KOPT-K1 (cell line): ENCODE measurements around the gene CYFIP1.

Source experiments
- H3K27ac ChIP-seq: fragments of 200-600 bp; sonication (generic); 2 replicates; pipeline ENCODE4 v1.5.1; 2016; ENCODE audit warnings: antibody characterized with exemption, mild to moderate bottlenecking, low read depth, low read length; ENCODE audit not compliant: poor library complexity, severe bottlenecking
- H3K36me3 ChIP-seq: fragments of 200-600 bp; sonication (generic); 2 replicates; pipeline ENCODE4 v1.5.1; 2017; ENCODE audit warnings: antibody characterized with exemption, mild to moderate bottlenecking, low read length, moderate library complexity; ENCODE audit not compliant: insufficient read depth
- H3K9me3 ChIP-seq: fragments of 200-600 bp; sonication (generic); 2 replicates; pipeline ENCODE4 v1.5.1; 2017; ENCODE audit warnings: antibody characterized with exemption, low read length, mild to moderate bottlenecking; ENCODE audit not compliant: insufficient read depth, poor library complexity, severe bottlenecking

CYFIP1 gene

DNA sequence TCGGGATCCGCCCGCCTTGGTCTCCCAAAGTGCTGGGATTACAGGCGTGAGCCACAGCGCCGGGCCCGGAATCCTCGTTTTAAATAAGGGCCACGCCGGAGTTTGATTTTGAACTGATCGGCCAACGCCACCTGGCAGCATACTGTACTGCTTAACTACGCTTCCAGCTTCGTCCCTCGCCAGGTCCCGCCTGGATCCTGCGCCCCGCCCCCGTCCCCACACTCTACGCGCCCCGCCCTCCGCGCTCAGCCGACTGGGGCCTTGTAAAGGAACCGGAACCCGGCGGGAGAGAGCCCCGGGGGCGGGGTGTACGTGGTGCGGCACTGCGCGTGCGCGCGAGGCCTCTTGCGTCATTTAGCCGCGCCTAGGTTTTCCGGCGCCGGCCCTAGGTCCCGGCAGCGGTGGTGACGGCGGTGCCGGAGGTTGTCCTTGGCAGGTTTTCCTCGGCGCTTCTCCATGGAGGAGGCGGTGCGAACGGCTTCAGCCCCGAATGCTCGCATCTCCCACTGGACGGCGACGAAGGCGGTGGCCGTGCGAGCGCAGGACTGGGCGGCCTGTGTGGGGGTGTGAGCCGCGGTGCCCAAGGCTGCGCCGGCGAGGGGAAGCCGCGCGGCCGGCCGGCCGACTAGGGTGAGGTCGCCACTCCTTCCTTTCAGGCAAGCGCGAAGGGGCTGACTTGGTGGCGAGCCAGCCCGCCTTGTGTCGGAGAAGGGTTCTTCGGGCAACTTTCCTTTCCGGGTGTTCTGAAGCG is 141.7 kb downstream of the CYFIP1 start, which contains the start of gene NIPA2:
NIPA2 (plus strand) TSS at position 375 of the 751 bp plus-strand sequence. CDS start 13,066 bp downstream, outside the sequence.
- H3K9me3 ChIP-seq, result no peaks in the 10 kb centered on the region
- peaks cover 30% of the 10 kb centered on the region for H3K36me3 ChIP-seq
- H3K27ac ChIP-seq, result peak within 1 kb of the TSS; percentile 80

DNA sequence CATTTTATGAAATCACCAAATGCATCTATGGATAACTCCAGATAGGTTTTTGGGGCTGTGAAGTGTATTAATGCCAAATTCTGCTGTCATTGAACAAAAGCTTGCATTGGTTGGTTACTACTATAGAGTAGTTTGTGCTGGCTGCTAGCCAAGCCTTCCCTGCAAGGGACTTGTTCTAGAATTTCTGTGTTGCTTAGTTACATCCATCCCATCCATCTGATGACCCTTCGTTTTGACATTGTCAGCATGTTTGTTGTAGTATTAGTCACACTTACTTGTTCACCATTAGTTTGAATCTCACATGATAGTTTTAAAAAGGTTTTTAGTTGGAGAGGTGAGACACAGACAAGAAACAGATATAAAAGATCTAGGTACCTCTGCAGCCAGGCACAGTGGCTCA is 148.7 kb downstream of the CYFIP1 start:
- H3K36me3 ChIP-seq, result peaks cover 22% of the 10 kb centered on the region
- no peaks in the 10 kb centered on the region for H3K9me3 ChIP-seq
- no peak overlapping the region for H3K27ac ChIP-seq

DNA sequence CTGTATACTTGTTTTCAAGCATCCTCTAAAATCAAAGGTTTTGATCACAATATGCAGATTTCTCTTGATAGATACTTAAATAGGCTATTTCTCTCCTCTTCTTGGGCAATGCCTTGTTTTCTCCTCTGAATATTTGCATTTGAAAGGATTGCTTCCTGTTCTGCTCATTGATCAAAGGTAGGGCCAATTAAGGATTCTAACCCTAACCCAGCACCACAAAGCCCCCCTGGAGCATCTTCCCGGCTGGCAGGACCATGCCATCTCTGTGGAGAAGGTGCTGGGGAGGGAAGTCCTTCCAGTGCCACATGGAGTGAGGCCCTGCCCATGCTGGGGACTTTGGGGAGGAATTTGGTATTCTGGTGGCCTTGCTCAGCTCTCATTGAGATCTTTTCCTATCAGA is 153.0 kb downstream of the CYFIP1 start:
- peaks cover 59% of the 10 kb centered on the region for H3K36me3 ChIP-seq
- H3K9me3 ChIP-seq, result no peaks in the 10 kb centered on the region
- H3K27ac ChIP-seq, result no peak overlapping the region

DNA sequence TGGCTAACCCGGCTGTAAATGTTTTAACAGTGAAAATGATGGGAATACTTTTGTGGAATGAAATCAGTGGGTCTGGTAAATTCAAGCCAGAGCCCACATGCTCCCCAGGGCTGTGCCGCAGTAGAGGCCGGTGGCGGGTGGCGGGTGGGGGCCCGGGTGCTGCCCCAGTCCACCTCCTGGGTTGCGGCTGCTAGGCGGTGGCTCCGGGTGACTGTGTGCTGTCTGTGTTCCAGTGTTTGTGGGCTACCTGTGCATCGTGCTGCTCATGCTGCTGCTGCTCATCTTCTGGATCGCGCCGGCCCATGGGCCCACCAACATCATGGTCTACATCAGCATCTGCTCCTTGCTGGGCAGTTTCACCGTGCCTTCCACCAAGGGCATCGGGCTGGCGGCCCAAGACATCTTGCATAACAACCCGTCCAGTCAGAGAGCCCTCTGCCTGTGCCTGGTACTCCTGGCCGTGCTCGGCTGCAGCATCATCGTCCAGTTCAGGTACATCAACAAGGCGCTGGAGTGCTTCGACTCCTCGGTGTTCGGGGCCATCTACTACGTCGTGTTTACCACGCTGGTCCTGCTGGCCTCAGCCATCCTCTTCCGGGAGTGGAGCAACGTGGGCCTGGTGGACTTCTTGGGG is 156.6 kb downstream of the CYFIP1 start:
- Histone ChIP-seq H3K9me3 (no peaks in the 10 kb centered on the region), H3K27ac (no peak overlapping the region), H3K36me3 (peaks cover 73% of the 10 kb centered on the region)

DNA sequence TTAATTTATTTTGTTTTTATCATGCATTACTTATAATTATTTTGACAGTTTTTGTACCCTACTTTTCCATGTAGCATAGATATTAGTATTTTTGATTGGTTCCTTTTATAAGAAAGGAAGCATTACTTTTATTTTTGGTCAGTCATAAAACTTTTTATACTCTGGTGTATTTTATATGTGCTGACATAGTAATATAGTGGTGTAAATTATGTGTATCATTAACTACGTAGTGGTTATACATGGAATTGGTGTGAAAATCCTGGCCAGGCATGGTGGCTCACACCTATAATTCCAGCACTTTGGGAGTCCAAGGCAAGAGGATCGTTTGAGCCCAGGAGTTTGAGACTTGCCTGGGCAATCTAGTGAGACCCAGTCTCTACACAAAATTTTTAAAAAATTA is 160.5 kb downstream of the CYFIP1 start:
- peaks cover 43% of the 10 kb centered on the region for H3K36me3 ChIP-seq
- no peak overlapping the region for H3K27ac ChIP-seq
- H3K9me3 ChIP-seq, result no peaks in the 10 kb centered on the region
